HEK293 (cell line): Measurements from ENCODE around the gene UBA52.

Experiments
- TCF7L2 ChIP-seq: IDR thresholded peaks from 2 replicates; pipeline ENCODE4 v1.6.1; 2011; ENCODE audit warnings: low read depth, mild to moderate bottlenecking, inconsistent platforms, low read length, moderate library complexity, borderline replicate concordance
- ZNF555 ChIP-seq: fragments of 450-650 bp; formaldehyde crosslinking; conservative IDR thresholded peaks from 2 replicates; pipeline ENCODE4 v1.5.1; 2017; ENCODE audit warnings: missing biosample characterization, mild to moderate bottlenecking, missing genetic modification characterization, inconsistent platforms
- ZNF76 ChIP-seq: fragments of 450-650 bp; formaldehyde crosslinking; IDR thresholded peaks from 2 replicates; pipeline ENCODE4; 2016; ENCODE audit warnings: low read depth, missing biosample characterization, missing genetic modification characterization, borderline replicate concordance
- TF ChIP-seq, protein P1 (sequence below): fragments of 450-650 bp; formaldehyde crosslinking; IDR thresholded peaks from 2 replicates; pipeline ENCODE4 v1.5.1; 2016; ENCODE audit warnings: missing biosample characterization, missing genetic modification characterization

DNA sequence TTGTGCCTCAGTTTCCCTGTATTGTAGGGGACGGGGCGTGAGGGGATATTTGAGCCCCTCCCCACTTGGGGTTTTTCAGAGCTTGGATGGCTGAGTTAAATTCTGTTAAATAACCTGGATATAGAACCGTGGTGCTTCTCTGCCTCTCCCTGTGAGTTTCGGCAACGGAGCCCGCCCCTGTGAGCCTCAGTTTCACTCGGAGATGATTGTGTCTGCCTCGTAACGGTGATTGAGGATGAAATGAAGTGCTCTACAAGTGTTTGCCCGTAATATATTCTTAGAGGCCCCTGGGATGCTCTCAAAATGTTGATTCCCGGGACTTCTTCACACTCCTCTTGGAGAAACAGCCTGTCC is 13.5 kb upstream of the UBA52 start:
- TF ChIP-seq ZNF555 (tag by site-specific recombination) = no peak
- TF ChIP-seq TCF7L2 = no peak
- TF ChIP-seq, protein P1, sequence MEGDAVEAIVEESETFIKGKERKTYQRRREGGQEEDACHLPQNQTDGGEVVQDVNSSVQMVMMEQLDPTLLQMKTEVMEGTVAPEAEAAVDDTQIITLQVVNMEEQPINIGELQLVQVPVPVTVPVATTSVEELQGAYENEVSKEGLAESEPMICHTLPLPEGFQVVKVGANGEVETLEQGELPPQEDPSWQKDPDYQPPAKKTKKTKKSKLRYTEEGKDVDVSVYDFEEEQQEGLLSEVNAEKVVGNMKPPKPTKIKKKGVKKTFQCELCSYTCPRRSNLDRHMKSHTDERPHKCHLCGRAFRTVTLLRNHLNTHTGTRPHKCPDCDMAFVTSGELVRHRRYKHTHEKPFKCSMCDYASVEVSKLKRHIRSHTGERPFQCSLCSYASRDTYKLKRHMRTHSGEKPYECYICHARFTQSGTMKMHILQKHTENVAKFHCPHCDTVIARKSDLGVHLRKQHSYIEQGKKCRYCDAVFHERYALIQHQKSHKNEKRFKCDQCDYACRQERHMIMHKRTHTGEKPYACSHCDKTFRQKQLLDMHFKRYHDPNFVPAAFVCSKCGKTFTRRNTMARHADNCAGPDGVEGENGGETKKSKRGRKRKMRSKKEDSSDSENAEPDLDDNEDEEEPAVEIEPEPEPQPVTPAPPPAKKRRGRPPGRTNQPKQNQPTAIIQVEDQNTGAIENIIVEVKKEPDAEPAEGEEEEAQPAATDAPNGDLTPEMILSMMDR (tag by site-specific recombination) = no peak
- no peak for TF ChIP-seq ZNF76 (tag by site-specific recombination)
